ENCODE measurements around the gene ZNF106. TPM values are rescaled to one million over a fixed set of nuclear protein-coding genes. Genes with fewer than 3 reads are reported as not detected.

ZNF106 gene
- total RNA-seq, 4 donors from 2014 or later, result 85.6 to 105 (median 93.7) TPM

GRCh38 chr15:42413920-42414319 is 77.0 kb downstream of the ZNF106 start:
- no peak for TF ChIP-seq CTCF (IDR thresholded peaks at IDR 0.05)
- DNase-seq (ENCODE audit: low spot score) (no peak), ATAC-seq (ENCODE audit: low FRiP score) (no peak)

- no peak for DNase-seq (ENCODE audit: low spot score)
- no peak for TF ChIP-seq CTCF (IDR thresholded peaks at IDR 0.05)
- no peak for ATAC-seq (ENCODE audit: low FRiP score)
These were observed 79.1 kb downstream of the ZNF106 start for GRCh38 chr15:42411884-42412283.

GRCh38 chr15:42409011-42409410 is 81.9 kb downstream of the ZNF106 start:
- DNase-seq (ENCODE audit: low spot score) (no peak), ATAC-seq (ENCODE audit: low FRiP score) (no peak)
- no peak for TF ChIP-seq CTCF (IDR thresholded peaks at IDR 0.05)

GRCh38 chr15:42408178-42408577 is 82.8 kb downstream of the ZNF106 start:
- ATAC-seq (ENCODE audit: low FRiP score), result no peak
- no peak for TF ChIP-seq CTCF (IDR thresholded peaks at IDR 0.05)
- no peak for DNase-seq (ENCODE audit: low spot score)

- DNase-seq (ENCODE audit: low spot score) (no peak), ATAC-seq (ENCODE audit: low FRiP score) (no peak)
- TF ChIP-seq CTCF (IDR thresholded peaks at IDR 0.05), result no peak
These were observed 85.0 kb downstream of the ZNF106 start for GRCh38 chr15:42405863-42406482.

GRCh38 chr15:42404461-42405235 is 86.3 kb downstream of the ZNF106 start:
- no peak for ATAC-seq (ENCODE audit: low FRiP score)
- DNase-seq (ENCODE audit: low spot score), result no peak
- TF ChIP-seq CTCF (IDR thresholded peaks at IDR 0.05), result no peak

GRCh38 chr15:42403389-42403788 is 87.6 kb downstream of the ZNF106 start:
- no peak for ATAC-seq (ENCODE audit: low FRiP score)
- DNase-seq (ENCODE audit: low spot score), result no peak
- TF ChIP-seq CTCF (IDR thresholded peaks at IDR 0.05), result no peak

All from omental fat pad (tissue), 4 donors.